Stimulated activated naive CD4-positive, alpha-beta T cell (primary cell): ENCODE results near the gene TIA1.
"Not testable (repeated sequence)": the region's sequence is repeated elsewhere in the genome, so short reads cannot be mapped to it uniquely, and the experiment has no call there.

Source experiments
- DNase-seq, 6 experiments: peaks; one replicate each; lab custom pipeline; 2025; lab: John Stamatoyannopoulos, UW

TIA1 gene, protein sequence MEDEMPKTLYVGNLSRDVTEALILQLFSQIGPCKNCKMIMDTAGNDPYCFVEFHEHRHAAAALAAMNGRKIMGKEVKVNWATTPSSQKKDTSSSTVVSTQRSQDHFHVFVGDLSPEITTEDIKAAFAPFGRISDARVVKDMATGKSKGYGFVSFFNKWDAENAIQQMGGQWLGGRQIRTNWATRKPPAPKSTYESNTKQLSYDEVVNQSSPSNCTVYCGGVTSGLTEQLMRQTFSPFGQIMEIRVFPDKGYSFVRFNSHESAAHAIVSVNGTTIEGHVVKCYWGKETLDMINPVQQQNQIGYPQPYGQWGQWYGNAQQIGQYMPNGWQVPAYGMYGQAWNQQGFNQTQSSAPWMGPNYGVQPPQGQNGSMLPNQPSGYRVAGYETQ

DNA sequence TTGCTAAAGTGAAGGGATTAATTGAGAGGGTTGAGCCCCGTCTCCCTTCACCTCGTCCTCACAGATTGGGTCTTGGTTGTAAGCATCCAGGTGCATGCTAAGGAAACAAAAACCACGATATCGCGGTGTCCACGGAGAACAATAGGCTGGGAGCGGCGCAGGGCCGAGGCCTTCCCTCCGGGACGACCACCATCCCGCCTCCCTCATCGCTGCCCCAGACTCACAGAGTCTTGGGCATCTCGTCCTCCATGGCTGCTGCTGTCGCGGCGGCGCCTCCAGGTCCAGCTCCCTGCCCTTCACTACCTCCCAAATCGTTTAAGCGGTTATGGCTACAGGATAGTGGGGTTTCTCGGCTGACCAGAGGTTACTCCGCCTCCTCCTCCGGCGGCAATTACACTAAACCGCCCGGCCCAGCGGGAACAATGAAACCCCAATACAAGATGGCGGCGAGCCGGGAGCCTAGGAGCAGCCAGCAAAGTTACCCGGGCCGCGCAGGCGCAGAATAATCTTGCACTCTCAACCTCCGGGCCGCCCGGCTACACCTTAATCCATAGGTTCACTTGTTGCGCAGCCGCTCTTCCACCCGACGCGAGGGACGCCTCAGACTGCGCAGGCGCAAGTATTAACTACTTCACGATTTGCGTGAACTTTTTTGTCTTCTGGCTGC lies at the start of gene TIA1:
TSS of gene TIA1 (minus strand) at position 448 of the 667 bp plus-strand sequence. CDS start at position 250, 198 bp downstream.
- DNase-seq = peak; percentile 96 to 99 (median 98)

DNA sequence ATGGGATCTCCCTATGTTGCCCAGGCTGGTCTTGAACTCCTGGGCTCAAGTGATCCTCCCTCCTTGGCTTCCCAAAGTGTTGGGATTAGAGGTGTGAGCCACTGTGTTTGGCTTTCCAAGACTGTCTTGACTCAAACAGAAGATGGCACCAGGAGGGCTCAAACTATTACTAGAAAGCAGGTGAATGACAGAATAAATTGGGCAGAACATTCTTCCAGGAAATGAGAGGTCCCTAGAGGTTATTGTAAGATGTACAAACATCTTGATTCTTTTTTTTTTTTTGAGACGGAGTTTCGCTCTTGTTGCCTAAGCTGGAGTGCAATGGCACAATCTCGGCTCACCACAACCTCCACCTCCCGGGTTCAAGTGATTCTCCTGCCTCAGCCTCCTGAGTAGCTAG lies 49.4 kb upstream of the TIA1 start:
- not testable (repeated sequence) for DNase-seq

DNA sequence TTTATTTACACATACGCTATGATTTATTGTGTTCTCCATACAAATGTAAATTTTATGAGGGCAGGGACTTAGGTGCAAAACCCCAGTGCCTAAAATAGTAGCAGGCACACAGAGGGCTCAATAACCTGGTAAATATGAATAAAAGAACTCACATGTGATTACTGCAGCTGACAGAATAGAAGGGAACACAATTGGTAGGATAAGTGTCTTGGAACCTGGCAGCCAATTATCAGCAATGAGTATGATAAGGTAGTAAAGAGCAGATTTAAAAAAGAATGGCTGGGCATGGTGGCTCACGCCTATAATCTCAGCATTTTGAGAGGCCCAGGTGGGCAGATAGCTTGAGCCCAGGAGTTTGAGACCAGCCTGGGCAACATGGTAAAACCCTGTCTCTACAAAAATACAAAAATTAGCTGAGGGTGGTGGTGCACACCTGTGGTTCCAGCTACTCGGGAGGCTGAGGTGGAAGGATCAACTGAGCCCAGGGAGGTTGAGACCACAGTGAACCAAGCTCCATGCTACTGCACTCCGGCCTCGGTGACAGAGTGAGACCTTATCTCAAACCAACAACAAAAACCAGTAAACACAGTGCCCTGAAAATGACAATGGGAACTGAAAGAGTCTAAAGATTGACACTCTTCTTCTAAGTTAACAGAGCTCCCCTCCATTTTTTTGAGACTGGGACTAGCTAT lies 35.2 kb upstream of the TIA1 start:
- DNase-seq = no peak

DNA sequence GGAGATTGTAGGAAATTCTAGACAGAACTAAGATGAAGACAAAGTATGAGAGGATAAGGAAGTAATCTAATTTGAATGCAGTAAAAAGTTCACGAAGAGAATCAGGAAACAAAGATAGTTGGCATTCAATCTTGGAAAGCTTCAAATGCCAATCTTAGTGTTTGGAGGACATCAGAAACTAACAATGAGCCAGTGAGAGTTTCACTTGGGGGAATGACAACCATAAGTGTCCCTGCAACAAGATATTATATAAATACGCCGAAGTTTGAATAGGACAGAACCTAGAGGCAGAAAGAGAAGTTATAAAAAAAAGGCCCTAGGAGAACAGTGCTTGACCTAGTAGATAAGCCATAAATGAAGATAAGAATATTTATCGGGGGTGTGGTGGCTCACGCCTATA lies 34.0 kb upstream of the TIA1 start:
- DNase-seq = no peak

DNA sequence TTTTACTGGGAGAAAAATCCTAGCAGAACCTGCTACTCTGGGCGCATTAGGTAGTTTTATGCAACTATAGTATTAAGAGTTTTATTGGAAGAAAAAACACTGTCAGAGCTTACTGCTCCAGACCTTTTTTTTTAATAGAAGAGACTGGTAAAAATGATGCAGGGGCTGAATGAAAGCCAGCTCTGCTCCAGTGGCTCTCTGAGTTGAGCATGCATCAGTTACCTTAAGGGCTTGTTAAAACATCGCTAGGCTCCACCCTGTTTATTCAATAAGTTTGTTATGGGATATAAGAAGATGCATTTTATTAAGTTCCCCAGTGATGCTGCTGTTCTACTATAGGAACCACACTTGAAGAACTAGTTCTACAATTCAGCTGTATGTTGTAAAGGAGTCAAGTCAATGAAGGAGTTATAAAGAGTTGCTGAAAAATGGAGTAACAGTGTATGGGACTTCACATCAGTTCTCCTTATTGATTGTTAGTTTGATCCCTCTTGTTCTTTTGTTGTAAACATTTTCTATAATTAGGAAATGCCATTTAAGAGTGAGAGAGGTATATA lies 31.9 kb upstream of the TIA1 start:
- no peak for DNase-seq

DNA sequence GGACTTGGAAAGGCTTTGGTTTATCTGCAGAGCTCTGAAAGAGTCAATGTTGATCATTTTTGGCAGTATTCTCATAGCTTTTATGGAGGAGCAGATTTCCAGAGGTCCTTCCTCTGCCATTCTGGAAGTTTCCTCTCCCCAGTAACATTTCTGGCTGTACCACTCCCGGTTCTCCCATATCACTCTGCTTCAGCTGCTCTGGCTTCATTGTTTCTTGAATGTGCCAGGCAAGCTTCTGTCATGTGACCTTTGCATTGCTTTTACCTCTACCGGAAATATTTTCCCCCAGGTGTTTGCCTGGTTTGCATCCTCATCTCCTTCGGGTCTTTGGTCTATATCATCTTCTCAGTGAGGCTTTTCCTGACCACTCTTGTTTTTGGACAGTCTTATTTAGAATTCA lies 21.9 kb upstream of the TIA1 start:
- no peak for DNase-seq

DNA sequence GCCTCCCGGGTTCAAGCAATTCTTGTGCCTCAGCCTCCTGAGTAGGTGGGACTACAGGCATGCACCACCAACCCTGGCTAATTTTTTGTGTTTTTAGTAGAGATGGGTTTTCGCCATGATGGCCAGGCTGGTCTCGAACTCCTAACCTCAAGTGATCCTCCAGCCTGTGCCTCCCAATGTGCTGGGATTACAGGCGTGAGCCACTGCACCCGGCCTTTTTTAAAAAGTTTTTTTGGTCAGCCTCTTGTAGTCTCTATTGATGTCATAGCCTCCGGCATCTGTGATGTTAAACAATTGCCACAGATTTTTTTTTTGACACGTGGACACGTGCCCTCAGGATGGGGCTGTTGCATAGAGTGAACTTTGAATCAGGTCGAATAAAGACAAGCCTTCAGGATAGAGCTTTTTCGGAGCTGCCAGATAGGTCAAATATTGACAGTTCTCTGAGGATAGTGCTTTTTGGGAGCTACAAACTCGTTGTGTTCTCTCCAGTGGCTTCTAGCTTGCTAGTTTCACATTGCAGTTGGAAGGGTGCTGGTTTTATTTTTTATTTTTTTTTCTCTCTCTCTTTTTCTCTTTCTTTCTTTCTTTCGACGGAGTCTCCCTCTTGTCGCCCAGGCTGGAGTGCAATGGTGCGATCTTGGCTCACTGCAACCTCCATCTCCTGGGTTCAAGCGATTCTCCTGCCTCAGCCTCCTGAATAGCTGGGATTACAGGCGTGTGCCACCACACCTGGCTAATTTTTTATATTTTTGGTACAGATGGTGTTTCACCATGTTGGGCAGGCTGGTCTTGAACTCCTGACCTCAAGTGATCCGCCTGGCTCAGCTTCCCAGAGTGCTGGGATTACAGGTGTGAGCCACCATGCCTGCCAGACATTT lies 21.2 kb upstream of the TIA1 start:
- not testable (repeated sequence) for DNase-seq

DNA sequence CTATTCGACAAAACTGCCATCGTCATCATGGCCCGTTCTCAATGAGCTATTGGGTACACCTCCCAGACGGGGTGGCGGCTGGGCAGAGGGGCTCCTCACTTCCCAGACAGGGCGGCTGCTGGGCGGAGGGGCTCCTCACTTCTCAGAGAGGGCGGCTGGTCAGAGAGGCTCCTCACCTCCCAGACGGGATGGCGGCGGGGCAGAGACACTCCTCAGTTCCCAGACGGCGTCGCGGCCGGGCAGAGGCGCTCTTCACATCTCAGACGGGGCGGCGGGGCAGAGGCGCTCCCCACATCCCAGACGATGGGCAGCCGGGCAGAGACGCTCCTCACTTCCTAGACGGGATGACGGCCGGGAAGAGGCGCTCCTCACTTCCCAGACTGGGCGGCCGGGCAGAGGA lies 18.5 kb upstream of the TIA1 start:
- not testable (repeated sequence) for DNase-seq

DNA sequence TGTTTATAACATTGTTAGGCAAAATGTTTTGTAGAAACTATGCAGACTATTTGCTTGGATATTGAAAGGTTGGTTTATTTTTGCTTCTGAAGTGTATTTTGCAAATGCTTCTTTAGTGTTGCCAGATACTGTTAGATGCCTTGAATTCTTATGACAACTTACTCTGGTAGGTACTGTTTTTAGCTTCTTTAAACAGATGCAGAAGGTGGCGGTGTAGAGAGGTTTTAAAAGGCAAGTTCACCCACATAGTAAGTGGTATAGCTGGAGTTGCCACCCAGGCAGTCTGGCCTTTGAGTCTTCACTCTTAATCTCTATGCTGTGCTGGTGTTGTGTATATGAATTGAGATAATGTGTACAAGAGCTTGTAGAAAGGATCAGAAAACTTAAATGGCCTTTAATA lies 13.1 kb upstream of the TIA1 start:
- no peak for DNase-seq

DNA sequence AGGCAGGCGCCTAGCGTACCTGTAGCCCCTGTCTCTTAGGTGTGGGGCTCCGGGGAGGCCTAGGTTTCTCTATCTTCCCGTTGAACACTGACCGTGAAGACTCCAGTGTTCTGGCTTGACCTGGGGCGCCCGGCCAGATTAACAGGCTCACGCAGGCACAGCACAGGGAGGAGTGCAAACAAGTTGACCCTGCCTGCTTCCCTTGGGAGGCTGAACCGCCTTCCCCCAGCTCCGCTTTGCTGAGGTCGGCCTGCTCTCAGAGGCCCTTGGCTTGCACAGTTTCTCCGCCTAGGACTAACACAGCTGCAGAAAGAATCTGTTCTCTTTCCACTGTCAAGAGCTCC lies 10.1 kb upstream of the TIA1 start:
- no peak for DNase-seq

DNA sequence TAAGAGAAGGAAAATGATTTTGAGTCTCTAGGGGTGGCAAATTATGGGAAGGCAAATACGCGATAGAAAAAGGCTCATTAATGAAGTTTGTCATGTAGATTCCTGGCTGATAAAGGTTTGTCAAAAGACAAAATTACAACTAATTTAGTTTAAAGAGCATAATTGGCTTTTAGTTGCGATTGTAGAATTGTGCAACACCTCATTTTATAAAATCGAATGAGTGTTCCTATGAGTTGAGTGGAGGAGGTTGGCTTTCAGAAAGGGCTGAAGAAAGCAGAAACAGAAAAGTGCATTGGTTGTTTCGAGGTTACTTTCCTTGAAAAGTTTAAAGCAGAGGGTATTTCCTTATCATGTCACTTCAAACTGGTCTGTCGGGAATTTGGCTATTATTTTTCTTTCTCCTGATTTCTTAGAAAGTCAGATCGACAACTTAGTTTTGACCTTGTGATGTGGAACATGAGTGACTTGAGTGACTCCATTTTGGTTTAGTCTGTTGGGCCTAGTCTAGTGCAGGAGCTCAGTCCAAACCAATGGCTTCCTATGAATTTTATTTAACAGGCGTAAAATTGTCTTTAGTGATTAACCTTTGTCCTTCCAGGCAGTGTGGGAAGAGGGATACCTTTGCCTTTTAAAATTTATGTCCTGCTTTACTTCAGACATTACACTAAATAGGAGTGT lies 7.3 kb upstream of the TIA1 start:
- no peak for DNase-seq

DNA sequence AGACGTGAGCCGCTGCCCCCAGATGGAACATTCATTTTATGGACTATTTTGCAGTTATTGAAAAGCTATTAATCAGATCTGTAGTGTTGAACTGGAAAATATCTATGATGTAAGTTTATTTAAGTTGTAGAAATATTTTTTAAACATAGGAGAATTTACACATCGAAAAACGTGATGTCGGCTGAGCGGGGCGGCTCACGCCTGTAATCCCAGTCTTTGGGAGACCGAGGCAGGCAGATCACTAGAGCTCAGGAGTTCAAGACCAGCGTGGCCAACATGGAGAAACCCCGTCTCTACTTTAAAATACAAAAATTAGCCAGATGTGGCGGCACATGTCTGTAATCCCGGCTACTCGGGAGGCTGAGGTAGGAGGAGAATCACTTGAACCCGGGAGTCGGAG lies 2.0 kb upstream of the TIA1 start:
- DNase-seq = no peak

DNA sequence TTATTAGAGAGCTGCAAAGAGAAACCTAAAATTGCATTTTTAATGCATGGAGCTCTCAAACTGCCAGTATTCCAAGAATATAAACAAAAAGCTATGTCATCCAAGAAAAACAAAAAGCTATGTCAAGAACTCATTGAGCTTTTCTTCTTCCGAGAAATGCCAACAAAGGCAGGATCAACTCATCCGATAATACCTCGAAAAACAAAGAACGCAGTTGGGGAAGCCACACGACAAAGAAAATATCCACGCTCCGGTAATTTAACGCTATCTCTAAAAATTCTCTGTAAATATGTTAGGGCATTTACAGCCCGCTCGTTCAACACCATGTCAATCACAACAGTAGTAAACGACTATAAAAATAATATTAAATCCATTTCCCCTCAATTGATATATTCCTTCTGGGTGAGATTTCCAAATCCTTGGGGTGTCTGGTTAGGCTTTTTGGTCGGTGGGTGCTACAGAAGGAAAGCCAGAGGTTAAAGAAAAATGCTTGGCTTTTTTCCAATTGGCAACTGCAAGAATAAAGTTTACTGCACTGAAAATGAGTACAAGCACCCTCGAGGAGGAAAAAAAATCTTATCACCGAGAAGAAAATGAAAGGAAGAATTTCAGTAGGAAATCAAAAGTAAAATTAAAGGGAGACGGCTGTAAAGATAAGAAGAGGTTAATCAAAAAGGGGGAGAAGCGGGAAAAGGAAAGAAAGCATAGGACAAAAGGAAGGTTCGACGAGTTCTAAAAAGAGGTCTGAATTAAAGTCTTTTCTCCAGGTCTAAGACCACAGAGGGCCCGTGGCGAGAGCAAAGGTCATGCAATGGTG lies 856 bp downstream of the TIA1 start:
- DNase-seq = peak in 2 of 6 experiments; percentile 32 to 45

DNA sequence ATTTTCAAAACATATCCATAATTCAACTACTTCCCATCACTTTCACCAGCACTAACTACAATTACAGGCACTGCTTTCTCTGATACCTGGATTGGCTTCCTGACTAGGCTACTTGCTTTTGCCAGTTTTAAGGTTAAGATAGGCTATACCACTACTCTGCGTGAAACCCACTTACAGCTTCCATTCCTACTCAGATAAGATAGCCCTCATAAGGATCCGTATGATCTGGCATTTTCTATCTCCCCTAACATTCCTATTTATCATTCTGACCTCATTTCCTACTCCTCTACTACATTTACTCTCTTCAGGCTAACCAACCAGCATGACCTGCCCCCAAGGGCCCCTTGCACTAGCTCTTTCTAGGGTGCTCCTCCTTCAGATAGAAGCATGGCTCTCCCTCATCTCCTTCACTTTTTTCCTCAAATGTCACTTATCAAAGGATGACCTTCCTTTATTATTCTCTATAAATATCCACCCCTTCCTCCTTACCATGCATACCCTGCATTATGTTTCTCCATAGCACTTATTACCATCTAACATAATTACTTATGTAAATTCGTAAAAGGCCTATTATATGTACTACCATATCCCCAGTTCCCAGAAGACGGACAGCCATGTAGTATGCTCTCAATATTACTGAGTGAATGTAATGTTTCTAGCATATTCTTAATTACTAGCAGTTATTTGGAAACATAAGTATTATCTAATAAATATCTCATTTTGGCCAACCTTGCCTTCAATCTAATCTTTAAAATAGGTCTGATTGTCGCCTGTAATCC lies 4.4 kb downstream of the TIA1 start:
- no peak for DNase-seq

DNA sequence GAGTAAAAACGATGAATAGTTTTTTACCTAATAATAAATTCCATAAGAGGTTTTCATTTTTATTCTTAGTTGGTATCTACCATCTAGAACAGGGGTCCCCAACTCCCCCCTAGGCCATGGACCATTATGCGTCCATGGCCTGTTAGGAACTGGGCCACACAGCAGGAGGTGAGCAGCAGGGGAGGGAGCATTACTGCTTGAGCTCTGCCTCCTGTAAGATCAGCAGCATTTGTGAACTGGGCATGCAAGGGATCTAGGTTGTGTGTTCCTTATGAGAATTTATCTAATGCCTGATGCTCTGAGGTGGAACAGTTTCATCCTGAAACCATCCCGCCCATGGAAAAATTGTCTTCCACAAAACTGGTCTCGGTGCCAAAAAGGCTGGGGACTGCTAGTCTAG lies 5.9 kb downstream of the TIA1 start:
- DNase-seq = no peak

DNA sequence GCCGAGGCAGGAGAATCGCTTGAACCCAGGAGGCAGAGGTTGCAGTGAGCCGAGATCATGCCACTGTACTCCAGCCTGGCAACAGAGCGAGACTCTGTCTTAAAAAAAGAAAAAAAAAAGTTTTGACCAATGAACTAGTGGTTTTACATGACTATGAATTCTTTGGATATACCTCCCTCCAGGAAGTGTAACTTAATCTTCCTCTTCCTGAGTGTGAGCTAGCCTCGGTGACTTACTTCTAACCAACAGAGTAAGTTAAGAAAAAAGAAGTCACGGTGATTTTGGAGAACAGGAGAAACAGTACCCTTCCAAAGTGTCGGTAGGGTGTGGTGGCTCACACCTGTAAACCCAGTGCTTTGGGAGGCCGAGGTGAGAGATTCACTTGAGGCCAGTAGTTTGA lies 7.1 kb downstream of the TIA1 start:
- no peak for DNase-seq

DNA sequence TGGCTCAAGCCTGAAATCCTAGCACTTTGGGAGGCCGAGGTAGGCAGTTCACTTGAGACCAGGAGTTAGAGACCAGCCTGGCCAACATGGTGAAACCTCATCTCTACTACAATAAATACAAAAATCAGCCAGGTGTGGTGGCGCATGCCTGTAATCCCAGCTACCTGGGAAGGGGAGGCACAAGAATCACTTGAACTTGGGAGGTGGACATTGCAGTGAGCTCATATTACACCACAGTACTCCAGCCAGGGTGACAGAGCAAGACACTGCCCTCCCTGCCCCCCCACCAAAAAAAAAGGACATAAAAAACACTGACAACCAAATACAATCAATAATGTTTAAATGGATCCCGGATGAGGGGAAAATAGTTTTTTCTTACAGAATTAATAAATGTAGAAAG lies 7.8 kb downstream of the TIA1 start:
- DNase-seq = no peak

DNA sequence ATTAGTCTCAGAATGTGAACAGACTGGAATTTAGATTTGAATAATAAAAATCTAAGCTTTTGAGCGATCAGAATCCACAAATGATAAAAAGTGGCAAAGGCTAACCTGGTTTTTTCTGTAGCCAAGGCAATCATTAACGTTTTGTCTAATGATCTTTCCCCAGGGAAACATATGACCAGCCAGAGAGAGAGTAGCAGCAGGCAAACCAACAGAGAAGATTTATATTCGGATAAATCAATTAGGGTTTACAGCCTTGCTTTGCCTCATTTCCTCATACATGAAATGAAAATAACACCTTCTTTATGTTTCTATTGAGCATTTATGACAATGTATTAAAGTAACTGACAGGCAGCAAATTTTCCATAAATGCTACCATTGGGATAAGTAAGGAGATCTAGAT lies 14.5 kb downstream of the TIA1 start:
- no peak for DNase-seq

DNA sequence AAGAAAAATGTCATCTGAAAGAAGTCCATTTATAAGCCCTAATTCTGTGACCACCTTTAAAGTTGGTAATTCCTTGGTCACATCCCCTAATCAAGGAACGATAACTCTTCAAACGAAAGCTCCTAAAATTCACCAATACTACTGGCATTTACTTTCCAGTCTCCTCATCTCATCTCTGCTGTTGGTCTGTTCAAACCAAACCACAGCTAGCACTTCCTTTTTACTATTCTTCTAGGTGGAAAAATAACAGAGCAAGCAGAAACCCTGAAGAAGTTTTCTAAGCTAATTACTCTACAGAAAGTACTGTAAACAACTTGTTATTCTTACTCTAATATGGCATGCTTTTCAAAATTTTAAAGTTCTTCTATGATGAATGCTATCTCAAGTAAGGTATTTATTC lies 21.6 kb downstream of the TIA1 start:
- no peak for DNase-seq

DNA sequence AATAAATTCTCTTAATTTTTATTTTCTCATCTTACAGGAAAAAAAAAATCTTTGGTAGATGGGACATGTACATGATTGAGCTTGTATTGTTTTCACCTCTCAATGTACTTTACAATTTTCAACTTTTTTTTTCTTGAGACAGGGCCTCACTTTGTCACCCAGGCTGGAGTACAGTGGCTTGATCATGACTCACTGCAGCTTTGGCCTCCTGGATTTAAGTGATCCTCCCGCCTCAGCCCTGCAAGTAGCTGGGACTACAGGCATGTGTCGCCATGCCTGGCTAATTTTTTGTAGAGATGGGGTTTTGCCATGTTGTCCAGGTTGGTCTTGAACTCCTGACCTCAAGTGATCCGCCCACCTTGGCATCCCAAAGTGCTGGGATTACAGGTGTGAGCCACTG lies 25.1 kb downstream of the TIA1 start:
- DNase-seq = not testable (repeated sequence)
